Right cardiac atrium (tissue), 5 donors: Measurements from ENCODE around the gene REEP6. TPM values are rescaled to one million over a fixed set of nuclear protein-coding genes. Genes with fewer than 3 reads are reported as not detected.

Source experiments
- ATAC-seq, 2 donors: fragments of 200-7000 bp; cut with Tn5 transposase; one replicate each; pipeline versions ENCODE4 v1.8.0 to v1.9.1; 2020; ENCODE audit warnings: moderate library complexity in 2 of 2, mild to moderate bottlenecking in 1 of 2
- DNase-seq, 3 donors: peaks; one replicate each; pipeline ENCODE4 v3.0.0-alpha.2; 2020
- H3K27ac ChIP-seq: one replicate; pipeline ENCODE4 v1.5.1; 2013; ENCODE audit warnings: mild to moderate bottlenecking, low read length, control low read depth, moderate library complexity
- H3K27me3 ChIP-seq: one replicate; pipeline ENCODE4 v1.6.1; 2013; ENCODE audit not compliant: control insufficient read depth, insufficient read depth
- H3K4me1 ChIP-seq: one replicate; pipeline ENCODE4 v1.6.1; 2013; ENCODE audit warnings: low read length; ENCODE audit not compliant: control insufficient read depth, insufficient read depth
- H3K4me3 ChIP-seq: one replicate; pipeline ENCODE4 v1.5.1; 2013; ENCODE audit warnings: low read length, control low read depth
- H3K9me3 ChIP-seq: one replicate; pipeline ENCODE4 v1.6.1; 2013; ENCODE audit warnings: low read length; ENCODE audit not compliant: control insufficient read depth
- WGBS: extraction: QIAGEN DNeasy Blood & Tissue Kit; methylation state at CpG from one replicate; pipeline ENCODE4 v1.1.7; 2013; 5-methylcytosine and 5-hydroxymethylcytosine counted together
- intact Hi-C, 4 donors: fragments of 100-400 bp; cut with DNase I; formaldehyde crosslinking; loops; one replicate each; pipeline versions ENCODE4 v1.11.0 to v1.14.0; 2022 to 2023
- polyA plus RNA-seq: library from polyadenylated mRNA; stranded (reverse); fragments of 200-250 nt; gene quantifications from one replicate; pipeline ENCODE4 v1.2.3, GENCODE V29; 2013
- total RNA-seq, 4 donors: library from RNA; stranded (reverse); fragmentation: NEBNext Ultra II Directional; extraction: Animal tissue kit (Norgen Biotek cat#: 25700); gene quantifications; one replicate each; pipeline ENCODE4 v1.2.1, GENCODE V29; 2021
- donor health status: healthy with polysubstance abuse.
- donor health status: DM: no; HTN: yes; CAD: no.
- donor health status: DM: no; HTN: no; CAD: no.
- donor health status: DM: no; HTN: yes; CAD: no; lungs with severe emphysema.
- donor health status: DM: yes; HTN: yes; CAD: no.

The REEP6 gene
- total and polyA plus RNA-seq, 5 donors, result 1.1 to 7.5 (median 1.5) TPM

GRCh38 chr19:1450735-1451731, 39.9 kb upstream of the REEP6 start:
- DNase-seq (peak in 1 of 3 donors; percentile 29), ATAC-seq (no peak)
- H3K9me3 ChIP-seq, result no peaks in the 10 kb centered on the region
- peaks cover 4% of the 10 kb centered on the region for H3K4me1 ChIP-seq
- H3K4me3 ChIP-seq, result no peak overlapping the region
- no peak overlapping the region for H3K27ac ChIP-seq
- no peaks in the 10 kb centered on the region for H3K27me3 ChIP-seq
- WGBS, result 58% methylated on average over 22 of the region's 22 CpGs
- intact Hi-C loops, result no loop called here

GRCh38 chr19:1451916-1452801, 38.8 kb upstream of the REEP6 start:
- ATAC-seq, result no peak
- no peaks in the 10 kb centered on the region for H3K4me1 ChIP-seq
- WGBS, result 25% methylated on average over 39 of the region's 39 CpGs
- H3K27ac ChIP-seq, result no peak overlapping the region
- H3K4me3 ChIP-seq, result no peak overlapping the region
- H3K9me3 ChIP-seq, result no peaks in the 10 kb centered on the region
- H3K27me3 ChIP-seq, result no peaks in the 10 kb centered on the region
- intact Hi-C loops, result no loop called here
- DNase-seq, result peak in 1 of 3 donors; percentile 56

- H3K4me3 ChIP-seq, result no peak overlapping the region
- H3K9me3 ChIP-seq, result no peaks in the 10 kb centered on the region
- H3K27ac ChIP-seq, result no peak overlapping the region
- DNase-seq, result peak in 1 of 3 donors; percentile 51
- H3K4me1 ChIP-seq, result no peaks in the 10 kb centered on the region
- intact Hi-C loops, result no loop called here
- ATAC-seq, result no peak
- WGBS, result 53% methylated on average over 30 of the region's 30 CpGs
- no peaks in the 10 kb centered on the region for H3K27me3 ChIP-seq
Measured at GRCh38 chr19:1452802-1453524, 38.0 kb upstream of the REEP6 start.

GRCh38 chr19:1453525-1454364, 37.2 kb upstream of the REEP6 start:
- Histone ChIP-seq H3K4me1 (no peaks in the 10 kb centered on the region), H3K9me3 (no peaks in the 10 kb centered on the region), H3K27ac (no peak overlapping the region), H3K27me3 (no peaks in the 10 kb centered on the region), H3K4me3 (no peak overlapping the region)
- ATAC-seq, result peak; percentile 15 to 18
- DNase-seq, result peak; percentile 64 to 87 (median 81)
- WGBS, result 19% methylated on average over 33 of the region's 33 CpGs
- intact Hi-C loops, result no loop called here

- no peak for ATAC-seq
- H3K4me1 ChIP-seq, result no peaks in the 10 kb centered on the region
- WGBS, result 6% methylated on average over 22 of the region's 22 CpGs
- DNase-seq, result peak in 1 of 3 donors; percentile 53
- no peaks in the 10 kb centered on the region for H3K27me3 ChIP-seq
- H3K9me3 ChIP-seq, result no peaks in the 10 kb centered on the region
- H3K4me3 ChIP-seq, result no peak overlapping the region
- no peak overlapping the region for H3K27ac ChIP-seq
- intact Hi-C loops, result no loop called here
Measured at GRCh38 chr19:1455002-1455335, 36.0 kb upstream of the REEP6 start.

GRCh38 chr19:1455336-1456120, 35.5 kb upstream of the REEP6 start:
- WGBS, result 4% methylated on average over 42 of the region's 42 CpGs
- intact Hi-C loops, result no loop called here
- no peaks in the 10 kb centered on the region for H3K9me3 ChIP-seq
- no peaks in the 10 kb centered on the region for H3K4me1 ChIP-seq
- DNase-seq (peak; percentile 56 to 77 (median 74)), ATAC-seq (peak; percentile 35 to 60)
- no peak overlapping the region for H3K27ac ChIP-seq
- no peaks in the 10 kb centered on the region for H3K27me3 ChIP-seq
- no peak overlapping the region for H3K4me3 ChIP-seq

GRCh38 chr19:1456121-1456900, 34.7 kb upstream of the REEP6 start:
- Histone ChIP-seq H3K9me3 (no peaks in the 10 kb centered on the region), H3K27me3 (no peaks in the 10 kb centered on the region), H3K4me1 (no peaks in the 10 kb centered on the region), H3K4me3 (no peak overlapping the region), H3K27ac (no peak overlapping the region)
- no peak for ATAC-seq
- intact Hi-C loops, result no loop called here
- DNase-seq, result peak in 1 of 3 donors; percentile 49
- WGBS, result 23% methylated on average over 43 of the region's 43 CpGs

- WGBS, result 14% methylated on average over 48 of the region's 48 CpGs
- intact Hi-C loops, result no loop called here
- no peaks in the 10 kb centered on the region for H3K9me3 ChIP-seq
- H3K4me3 ChIP-seq, result no peak overlapping the region
- H3K4me1 ChIP-seq, result no peaks in the 10 kb centered on the region
- ATAC-seq, result no peak
- peak in 2 of 3 donors; percentile 42 to 62 for DNase-seq
- no peak overlapping the region for H3K27ac ChIP-seq
- no peaks in the 10 kb centered on the region for H3K27me3 ChIP-seq
Measured at GRCh38 chr19:1457031-1457739, 33.8 kb upstream of the REEP6 start.
